GM18526 (cell line): ENCODE data around the gene LPCAT3.

ENCODE experiments used
- POLR2A ChIP-seq: IDR thresholded peaks from 3 replicates; pipeline ENCODE4 v1.6.1; 2011; ENCODE audit not compliant: insufficient read length; ENCODE audit errors: extremely low read depth

LPCAT3 gene

GRCh38 chr12:6961695-6962284, 56.5 kb downstream of the LPCAT3 start:
- TF ChIP-seq POLR2A, result no peak

DNA sequence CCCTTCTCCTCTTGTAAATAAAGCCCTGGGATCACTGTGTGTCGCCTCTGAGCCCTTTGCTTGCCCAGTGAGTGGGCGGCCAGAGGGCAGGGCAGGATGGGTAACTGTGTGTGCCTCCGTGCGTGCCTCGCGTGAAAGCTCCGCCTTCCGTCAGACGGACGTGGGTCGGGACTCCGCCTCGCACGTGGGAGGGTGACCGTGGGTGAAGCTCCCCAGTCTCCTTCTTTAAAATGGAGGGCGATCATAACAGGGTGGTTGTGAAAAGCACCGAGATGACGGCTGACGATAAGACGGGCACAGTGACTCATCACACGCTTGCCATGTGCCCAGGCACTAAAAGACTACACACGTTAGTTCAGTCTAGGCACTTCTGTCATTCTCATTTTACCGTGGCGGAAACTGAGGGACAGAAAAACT, 57.0 kb downstream of the LPCAT3 start:
- TF ChIP-seq POLR2A, result peak; percentile 23

GRCh38 chr12:6960593-6961277, 57.5 kb downstream of the LPCAT3 start:
- no peak for TF ChIP-seq POLR2A

GRCh38 chr12:6959805-6960592, 58.3 kb downstream of the LPCAT3 start:
- TF ChIP-seq POLR2A, result no peak

- peak; percentile 79 for TF ChIP-seq POLR2A
Measured at GRCh38 chr12:6959058-6959804, 59.0 kb downstream of the LPCAT3 start.

GRCh38 chr12:6958609-6959057, 59.6 kb downstream of the LPCAT3 start:
- no peak for TF ChIP-seq POLR2A

DNA sequence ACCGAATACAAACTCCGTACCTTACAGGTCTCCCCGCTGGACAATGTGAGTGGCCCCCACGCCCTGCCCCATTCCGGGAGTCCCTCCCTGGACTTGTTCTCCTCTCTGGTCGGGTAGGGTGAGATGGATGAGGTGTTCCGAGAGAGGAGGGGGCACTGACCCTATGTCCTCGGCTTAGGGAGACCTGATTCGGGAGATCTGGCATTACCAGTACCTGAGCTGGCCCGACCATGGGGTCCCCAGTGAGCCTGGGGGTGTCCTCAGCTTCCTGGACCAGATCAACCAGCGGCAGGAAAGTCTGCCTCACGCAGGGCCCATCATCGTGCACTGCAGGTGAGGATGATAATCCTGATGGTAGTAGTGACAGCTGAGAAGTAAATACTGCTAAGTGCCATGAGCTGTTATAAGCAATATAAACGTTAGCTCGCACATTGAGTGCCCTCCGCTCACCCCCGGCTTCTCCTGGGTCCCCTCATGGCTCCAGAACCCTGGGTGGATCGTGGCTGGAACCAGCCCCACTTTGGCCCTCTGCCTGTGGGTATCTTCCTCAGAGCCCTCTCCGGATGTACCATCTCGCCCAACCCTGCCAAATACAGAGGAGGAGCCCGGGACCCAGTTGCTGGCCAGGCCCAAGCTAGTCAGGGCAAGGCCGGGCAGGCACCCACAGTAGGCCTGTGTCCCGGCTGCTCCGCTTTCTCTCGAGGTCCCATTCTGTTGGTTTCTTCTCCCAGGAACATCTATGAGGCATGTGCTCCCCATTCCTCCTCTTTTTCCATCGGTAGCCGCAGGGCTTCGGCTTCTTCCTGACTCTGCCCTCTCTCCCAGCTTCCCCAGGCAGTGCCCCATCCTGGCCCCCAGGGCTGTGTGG, 60.3 kb downstream of the LPCAT3 start:
- no peak for TF ChIP-seq POLR2A

GRCh38 chr12:6957151-6957701, 61.0 kb downstream of the LPCAT3 start:
- peak; percentile 22 for TF ChIP-seq POLR2A

- TF ChIP-seq POLR2A, result no peak
Measured at GRCh38 chr12:6956021-6956727, 62.1 kb downstream of the LPCAT3 start.

DNA sequence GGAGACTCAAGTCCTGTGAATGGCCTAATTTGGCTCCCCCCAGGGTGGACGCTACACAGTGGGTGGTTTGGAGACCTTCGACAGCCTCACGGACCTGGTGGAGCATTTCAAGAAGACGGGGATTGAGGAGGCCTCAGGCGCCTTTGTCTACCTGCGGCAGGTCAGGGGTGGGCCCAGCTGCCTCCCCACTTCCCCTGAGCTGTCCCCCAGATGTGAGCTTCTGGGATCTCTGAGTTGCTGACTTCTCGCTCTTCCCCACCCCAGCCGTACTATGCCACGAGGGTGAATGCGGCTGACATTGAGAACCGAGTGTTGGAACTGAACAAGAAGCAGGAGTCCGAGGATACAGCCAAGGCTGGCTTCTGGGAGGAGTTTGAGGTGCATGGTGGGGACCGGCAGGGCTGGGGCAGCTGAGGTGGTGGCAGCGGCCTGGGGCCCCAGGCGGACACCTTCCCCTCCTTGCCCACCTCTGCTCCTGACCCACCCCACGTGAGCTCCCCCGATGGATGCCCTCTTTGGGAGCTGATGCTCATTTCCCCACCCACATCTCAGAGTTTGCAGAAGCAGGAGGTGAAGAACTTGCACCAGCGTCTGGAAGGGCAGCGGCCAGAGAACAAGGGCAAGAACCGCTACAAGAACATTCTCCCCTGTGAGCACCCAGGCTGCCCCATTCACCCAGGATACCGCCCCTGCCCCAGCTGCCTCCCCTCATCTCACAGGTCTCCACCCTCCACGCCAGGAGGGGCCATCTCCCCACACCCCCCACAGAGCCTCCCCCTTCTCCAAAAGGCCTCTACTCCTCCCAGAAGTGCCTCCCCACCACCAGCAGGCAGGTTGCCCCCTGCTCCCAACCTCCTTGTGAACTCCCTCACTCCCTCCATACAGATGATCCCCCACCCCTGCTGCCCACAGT, 62.9 kb downstream of the LPCAT3 start:
- peak; percentile 7 for TF ChIP-seq POLR2A

DNA sequence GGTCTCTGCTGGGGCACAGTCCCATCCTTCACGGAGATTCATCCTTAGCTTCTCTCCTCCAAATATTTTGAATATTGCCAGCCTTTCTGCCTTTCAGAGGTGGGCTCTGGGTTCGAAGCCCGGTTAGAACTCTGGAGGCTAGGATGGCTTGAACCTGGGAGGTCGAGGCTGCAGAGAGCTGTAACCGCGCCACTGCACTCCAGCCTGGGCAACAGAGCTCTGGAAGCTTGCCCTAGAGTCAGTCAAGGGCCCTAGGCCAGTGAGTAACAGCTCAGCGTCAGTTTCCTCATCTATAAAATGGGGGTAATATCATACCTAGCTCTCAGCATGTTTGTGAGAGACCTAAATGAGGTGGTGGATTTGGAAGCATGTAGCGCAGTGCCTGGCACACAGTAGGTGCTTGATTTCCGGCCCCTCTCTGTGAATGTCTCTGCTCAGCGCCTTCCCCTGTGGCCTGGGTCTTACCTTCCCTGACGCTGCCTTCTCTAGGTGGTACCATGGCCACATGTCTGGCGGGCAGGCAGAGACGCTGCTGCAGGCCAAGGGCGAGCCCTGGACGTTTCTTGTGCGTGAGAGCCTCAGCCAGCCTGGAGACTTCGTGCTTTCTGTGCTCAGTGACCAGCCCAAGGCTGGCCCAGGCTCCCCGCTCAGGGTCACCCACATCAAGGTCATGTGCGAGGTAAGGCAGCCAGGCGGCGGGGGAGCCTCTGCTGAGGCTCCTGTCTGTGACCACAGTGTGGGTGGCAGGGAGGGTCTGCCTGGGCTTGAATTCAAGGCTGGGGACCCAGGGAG, 63.8 kb downstream of the LPCAT3 start:
- TF ChIP-seq POLR2A, result no peak
